ENCODE measurements around the gene CXCL16.

Gene CXCL16

DNA sequence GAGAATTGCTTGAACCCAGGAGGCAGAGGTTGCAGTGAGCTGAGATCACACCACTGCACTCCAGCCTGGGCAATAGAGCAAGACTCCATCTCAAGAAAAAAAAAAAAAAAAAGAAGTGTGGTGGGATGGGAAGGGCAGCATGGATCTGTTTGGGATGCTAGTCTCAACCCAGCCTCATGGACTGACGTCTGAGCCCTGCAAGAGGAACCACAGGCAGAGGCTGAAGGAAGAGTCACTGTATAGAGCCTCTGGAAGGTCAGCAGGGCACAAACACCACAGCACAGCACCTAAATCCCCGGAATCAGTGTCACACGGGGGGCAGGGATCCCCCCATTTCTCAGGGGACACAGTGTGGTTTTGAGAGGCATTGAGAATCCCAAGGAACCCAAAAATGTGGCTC lies 10.9 kb upstream of the CXCL16 start:
- DNase-seq, result no peak

DNA sequence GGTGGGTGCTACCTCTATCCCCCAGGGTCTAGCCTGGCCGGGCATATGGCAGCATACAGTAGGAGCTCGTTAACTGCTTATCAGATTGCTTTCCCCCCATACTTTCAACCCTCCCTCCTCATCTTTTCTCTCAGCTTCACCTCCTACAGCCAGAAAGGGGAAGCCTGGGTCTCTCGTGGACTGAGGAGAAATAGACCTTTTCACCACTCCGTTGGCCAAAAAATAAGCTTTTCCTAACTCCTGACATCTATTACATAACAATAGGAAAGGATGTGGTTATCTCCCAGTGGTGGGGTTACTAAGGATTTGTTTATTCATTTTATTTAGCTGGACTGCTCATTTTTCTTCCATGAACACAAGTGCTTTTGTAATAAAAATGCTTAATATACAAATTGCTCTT lies 9.0 kb upstream of the CXCL16 start:
- no peak for DNase-seq

DNA sequence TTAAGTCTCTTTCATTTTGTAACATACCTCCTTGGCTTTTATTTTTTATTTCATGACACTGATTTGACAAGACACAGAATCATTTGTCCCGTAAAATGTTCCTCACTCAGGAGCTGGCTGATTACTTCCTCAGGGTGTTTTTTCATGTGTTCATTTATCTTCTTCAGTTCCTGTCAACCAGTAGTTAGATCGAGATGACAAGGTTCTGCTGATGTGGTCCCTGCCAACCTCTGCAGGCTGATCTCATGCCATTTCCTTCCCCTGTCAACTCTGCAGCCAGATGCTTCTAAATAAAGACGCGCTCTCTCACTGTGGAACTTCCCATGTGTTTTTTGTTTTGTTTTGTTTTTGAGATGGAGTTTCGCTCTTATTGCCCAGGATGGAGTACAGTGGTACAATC lies 8.1 kb upstream of the CXCL16 start:
- DNase-seq, result no peak

DNA sequence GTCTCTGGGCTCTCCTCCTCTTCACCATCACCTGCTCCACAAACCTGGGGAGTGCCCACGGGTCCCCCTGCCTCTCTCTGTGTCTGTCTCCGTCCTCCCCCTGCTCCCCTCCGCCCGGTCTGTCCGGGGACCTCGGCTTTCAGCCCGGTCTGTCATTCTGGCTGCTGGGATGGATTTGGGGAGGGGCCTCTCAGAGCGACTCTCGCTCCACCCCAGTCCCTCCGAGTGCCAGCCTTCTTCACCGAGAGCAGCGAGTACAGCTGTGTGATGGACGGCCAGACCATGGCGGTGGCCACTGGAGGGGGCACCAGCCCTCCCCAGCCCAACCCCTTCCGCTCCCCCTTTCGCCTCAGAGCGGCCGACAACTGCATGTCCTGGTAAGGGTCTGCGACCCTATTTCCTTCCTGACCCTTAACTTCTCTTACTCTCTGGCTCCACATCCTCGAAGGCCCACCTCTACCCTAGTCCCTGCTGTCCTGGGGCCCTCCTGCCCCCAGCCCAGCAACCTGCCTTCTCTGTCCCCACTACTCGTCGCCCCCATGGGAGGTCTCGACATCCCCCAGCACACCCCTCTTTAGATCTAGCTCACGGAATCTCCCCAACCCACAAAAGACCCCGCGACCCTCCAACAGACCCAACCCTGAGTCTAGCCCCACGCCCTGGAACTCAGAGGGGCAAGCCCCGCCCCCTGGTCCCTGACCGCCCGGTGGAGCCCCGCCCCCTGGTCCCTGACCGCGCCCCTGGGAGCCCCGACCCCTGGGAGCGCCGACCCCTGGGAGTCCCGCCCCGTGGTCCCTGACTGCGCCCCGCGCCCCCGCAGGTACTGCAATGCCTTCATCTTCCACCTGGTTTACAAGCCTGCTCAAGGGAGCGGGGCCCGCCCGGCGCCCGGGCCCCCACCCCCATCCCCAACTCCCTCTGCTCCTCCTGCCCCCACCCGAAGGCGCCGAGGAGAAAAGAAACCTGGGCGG lies 5.6 kb upstream of the CXCL16 start:
- no peak for DNase-seq

DNA sequence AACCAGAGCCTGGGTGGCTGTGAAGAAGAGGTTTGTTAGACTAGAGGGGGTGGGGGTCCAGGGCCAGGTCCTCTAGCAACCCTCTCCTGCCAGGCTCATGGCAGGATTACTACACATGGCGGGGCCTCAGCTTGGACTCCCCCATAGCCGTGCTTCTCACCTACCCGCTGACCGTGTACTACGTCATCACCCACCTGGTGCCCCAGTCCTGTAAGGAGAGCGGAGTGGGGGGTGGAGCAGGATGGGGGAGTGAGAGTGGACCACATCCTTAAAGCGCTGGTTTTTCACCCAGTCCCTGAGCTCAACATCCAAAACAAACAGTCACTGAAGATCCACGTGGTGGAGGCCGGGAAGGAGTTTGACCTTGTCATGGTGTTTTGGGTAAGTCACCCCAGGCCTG lies 4.2 kb upstream of the CXCL16 start:
- no peak for DNase-seq

DNA sequence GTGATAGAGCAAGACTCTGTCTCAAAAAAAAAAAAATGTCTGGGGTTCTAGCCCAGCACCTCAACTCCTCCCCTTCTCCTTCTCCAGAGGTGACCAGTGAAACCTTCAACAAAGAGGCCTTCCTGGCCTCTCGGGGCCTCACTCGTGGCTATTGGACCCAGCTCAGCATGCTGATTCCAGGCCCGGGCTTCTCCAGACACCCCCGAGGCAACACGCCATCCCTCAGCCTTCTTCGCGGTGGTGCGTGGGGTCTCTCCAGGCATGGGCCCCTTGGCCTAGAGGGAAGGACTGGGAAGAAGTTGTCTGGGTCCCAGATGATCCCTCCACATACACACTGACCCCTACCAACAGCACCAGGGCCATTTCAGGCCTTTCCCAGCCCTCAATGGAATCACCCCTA lies 3.5 kb upstream of the CXCL16 start:
- no peak for DNase-seq

DNA sequence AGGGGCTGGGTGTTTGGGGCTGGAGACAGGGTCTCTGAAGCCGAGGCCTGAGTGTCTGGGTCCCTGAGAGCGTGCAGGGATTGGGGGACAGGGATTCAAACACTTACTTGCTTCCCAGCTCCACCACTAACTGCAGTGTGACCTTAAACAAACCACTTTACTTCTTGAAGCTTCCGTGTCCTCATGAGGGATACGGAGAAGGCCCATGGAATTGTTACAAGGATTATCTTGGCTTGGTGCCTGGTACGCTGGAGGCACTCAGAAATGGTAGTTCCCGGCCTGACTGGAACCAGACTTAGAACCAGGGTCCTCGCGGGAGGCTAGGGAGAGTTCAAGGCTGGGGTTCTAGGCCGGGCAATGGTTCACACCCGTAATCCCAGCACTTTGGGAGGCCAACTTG lies 2.9 kb upstream of the CXCL16 start:
- DNase-seq, result no peak

DNA sequence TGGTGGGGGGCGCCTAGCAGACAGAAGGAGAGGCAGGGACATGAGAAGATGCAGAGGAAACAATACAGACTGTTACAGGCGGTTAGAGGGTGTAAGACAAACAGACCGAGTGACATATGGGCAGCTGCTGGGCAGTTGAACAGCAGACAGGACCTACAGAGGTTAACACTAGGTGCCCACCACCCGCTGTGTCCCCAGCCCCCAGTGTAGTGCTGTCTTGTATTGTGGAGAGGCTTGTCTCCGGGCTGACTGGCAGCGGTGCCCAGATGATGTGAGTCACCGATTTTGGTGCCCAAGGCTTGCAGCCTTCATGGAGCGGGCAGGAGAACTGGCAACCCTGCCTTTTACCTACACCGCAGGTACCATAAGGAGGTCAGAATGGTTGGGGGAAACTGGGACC lies 2.4 kb upstream of the CXCL16 start:
- no peak for DNase-seq

DNA sequence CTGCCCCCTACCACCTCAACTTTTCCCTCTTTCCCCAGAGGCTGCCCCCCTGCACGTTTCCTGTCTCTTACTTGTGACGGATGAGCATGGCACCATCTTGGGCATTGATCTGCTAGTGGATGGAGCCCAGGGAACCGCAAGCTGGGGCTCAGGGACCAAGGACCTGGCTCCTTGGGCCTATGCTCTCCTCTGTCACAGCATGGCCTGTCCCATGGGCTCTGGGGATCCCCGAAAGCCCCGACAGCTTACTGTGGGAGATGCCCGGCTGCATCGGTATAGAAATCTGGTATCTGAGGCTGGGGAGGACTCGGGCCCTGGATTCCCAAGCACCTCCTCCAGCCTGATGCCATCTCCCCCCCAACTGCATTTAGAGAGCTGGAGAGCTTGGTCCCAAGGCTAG lies 1.8 kb upstream of the CXCL16 start:
- DNase-seq, result no peak

DNA sequence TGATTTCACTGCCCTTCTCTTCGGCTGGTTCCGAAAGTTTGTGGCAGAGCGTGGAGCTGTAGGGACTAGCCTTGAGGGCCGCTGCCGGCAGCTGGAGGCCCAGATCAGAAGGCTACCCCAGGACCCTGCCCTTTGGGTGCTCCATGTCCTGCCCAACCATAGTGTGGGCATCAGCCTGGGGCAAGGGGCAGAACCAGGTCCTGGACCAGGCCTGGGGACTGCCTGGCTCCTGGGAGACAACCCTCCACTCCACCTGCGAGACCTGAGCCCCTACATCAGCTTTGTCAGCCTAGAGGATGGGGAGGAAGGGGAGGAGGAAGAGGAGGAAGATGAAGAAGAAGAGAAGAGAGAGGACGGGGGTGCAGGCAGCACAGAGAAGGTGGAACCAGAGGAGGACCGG lies 856 bp upstream of the CXCL16 start:
- DNase-seq, result no peak

DNA sequence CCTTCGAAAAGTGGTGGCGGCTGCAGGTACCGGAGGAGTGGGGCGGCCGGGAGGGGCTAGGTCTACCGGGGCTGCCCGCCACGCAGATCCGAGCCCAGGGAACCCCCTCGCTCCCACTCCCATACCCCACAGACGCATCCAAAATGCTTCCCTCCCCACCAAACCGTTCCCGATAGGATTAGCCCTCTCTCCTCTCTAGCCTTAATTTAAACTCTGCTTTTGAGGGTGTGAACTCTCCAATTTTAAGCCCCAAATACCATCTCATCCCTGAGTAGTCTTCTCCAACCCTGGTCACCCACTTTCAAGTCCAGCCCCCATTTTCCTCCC lies 260 bp upstream of the CXCL16 start:
- DNase-seq, result no peak

DNA sequence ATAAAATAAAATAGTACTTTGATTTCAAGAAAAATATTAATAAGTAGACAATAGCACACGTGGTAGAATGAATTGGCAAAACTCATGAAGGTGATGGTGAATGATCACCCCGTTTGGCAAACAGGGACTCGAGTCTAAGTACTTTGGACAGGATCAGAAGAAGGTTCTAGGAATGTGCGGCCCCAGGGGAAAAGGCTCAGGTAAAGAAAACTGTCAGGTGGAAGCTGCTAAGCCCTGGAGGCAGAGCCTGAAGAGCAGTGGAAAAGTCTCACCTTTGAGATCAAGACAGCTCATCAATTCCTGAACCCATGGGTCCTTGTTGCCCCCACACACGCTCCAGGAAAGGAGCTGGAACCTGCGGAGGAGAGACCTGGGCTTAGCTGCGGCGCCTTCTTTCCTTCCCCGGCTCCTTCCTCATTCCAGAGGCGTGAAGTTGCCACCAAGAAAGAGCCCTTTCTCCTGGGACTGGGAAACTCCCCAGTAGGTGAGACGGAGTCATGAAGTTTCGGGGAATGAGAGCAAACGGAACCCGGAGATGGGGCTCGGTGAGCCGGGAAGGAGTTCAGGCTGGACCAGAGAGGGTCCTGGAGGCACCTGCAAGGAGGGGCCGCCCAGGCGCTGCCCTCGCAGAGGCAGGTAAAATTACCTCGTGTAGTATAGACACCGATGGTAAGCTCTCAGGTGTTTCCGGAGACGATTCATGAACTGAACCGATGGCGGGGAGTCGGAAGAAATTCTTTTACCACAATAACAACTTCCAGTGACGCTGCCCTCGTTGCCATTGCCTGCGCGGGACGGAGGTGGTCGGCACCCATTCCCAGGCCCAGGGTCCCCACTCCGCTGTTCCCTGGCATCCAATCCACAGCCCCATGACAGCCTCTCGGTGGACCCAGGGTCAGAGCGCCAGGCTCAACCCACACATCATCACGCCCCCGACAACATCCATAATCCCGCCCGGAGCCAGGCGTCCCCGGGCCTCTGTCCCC lies 1.3 kb downstream of the CXCL16 start:
- DNase-seq, result no peak

DNA sequence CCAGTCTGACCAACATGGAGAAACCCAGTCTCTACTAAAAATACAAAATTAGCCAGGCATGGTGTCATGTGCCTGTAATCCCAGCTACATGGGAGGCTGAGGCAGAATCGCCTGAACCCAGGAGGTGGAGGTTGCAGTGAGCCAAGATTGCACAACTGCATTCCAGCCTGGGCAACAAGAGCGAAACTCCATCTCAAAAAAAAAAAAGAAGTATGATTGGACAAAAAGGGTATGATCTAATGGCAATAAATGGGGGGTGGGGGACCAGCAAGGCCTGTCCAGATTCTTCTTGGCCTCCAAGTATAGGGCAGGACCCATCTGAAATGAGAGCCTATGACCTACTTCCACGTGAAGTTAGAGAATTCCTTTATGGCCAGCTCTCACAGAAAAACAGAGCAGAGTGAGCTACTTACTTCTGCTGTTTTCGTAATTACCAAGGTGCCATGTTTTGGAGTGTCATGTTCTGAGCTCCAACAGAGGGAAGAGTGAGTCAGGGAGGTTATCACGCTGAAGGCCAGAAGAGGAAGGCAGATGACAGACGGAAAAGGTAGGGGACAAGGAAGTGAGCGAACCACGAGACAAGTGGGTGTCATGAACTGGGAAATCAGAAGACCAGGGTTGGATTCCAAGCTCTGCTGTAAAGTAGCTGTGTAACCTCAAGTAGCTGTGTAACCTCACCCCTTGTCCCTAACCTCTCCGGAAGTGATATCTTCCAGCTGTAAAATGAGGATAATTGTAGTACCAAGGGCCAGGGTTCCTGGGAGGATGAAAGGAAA lies 3.7 kb downstream of the CXCL16 start:
- DNase-seq, result no peak

DNA sequence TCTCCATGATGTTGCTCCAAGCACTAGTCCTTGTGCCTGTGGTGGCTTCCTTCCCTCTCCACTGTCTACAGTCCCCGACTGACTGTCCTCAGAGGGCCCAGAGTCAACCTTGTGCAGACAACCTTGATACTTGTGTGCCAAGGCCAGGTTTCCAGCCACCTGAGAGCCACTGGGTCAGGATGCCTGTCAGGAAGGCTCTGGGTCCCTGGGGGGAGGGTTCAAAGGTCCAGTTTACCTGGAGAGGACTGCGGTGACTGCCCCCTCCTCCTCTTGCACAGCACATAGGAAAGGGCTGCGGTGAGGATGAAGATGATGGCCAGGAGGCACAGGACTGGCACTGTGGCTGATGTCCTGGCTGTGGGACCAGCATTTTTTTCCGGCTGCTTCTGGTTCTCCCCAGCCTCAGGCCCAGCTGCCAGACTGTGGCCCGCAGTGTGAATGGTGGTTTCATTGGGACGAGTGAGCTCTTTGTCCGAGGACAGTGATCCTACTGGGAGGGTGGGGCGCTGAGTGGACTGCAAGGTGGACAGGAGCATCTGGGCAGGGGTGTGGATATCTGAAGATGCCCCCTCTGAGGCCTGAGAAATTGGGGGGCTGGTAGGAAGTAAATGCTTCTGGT lies 4.8 kb downstream of the CXCL16 start:
- no peak for DNase-seq

DNA sequence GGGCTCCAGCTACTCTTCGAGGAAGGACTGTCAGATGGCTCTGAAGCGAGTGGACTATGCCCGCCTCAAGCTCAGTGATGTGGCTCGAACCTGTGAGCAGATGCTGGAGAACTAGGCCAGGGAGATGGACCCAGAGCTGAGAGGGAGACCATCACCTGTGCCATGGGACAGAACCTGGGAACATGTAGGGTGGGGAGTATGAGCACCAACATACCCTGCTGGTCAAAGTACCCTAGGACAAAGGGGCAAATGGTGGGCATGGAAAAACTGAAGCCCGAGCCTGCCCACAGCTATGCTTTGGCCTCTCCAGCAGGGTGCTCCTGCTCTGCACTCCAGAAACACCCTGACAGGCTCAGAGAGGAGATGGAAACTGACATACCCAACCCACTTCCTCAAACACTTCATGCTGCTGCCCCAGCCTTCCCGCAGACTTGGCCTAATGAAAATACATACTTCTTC lies 6.6 kb downstream of the CXCL16 start:
- no peak for DNase-seq

DNA sequence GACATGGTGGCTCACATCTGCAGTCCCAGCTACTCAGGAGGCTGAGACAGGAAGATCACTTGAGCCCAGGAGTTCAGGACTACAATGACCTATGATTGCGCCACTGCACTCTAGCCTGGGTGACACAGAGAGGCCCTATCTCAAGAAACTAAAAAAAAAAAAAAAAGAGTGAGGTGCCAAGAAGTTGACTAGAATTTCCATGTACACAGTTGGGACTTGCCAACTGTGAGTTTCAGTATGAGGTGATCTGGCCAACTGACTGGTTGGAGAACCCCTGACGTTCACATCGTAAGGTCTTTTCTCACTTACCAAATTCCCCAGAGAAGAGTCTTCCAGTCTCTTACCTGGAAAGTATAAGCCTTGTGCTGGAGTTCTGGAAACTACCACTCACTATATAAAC lies 11.6 kb downstream of the CXCL16 start:
- DNase-seq, result no peak

DNA sequence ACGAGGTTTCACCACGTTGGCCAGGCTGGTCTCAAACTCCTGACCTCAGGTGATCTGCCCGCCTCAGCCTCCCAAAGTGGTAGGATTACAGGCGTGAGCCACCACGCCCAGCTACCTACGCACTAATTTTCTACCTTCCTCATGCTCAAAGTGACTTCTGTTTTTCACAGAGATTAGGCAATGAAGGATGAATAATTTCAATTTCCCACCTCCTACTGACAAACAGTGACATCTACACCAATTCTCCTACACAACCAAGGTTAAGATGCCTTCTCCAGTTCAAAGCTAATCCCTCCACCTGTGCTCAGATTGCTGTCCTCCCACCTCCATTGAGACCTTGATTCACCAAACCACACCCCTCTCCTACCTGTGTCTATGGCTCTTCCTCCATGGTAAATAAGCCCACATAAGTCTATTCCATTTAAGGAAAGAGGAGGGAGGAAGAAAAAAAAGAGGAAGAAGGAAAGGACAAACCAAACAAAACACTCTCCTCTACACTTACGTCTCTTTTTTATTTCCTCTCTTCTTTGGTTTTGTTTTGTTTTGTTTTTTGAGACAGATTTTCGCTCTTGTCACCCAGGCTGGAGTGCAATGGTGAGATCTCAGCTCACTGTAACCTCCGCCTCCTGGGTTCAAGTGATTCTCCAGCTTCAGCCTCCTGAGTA lies 13.9 kb downstream of the CXCL16 start:
- DNase-seq, result no peak

DNA sequence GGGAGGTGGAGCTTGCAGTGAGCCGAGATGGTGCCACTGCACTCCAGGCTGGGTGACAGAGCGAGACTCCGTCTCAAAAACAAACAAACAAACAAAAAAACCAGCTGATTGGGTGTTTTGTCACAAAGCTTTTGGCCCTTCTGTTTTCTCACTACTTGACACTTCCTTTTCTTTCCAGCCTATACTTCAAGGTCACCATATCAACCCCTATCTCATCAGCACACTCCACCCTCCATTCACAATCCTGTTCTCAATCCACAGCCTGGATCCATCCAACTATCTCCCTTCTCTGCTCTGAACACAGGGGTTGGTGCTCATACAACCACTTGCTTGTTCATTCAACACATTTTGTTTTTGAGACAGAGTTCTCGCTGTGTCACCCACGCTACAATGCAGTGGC lies 15.1 kb downstream of the CXCL16 start:
- no peak for DNase-seq

DNA sequence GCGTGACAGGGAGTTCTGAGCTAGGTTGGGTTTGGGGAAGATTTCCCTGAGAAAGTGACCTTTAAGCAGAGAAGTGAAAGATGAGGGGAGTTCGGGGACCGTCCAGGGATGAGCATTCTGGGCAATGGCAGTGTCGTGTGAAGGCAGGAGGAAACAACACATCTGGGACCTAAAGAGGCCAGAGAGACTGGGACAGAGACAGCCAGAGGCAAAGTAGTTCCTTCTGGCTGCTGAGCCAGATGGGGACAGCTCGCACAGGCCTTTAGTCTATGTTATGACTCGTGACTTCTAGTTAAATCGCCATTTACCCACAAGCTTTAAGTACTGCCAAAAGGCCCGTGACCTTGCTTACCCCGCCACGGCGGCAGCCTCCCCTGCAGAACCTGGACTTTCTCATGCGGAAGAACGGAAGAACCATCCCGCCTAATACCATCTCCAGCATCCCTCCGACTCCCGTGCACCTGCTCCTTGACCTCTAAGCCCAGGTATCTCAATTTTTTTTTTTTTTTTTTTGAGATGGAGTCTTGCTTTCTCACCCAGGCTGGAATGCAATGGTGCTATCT lies 17.0 kb downstream of the CXCL16 start:
- no peak for DNase-seq

DNA sequence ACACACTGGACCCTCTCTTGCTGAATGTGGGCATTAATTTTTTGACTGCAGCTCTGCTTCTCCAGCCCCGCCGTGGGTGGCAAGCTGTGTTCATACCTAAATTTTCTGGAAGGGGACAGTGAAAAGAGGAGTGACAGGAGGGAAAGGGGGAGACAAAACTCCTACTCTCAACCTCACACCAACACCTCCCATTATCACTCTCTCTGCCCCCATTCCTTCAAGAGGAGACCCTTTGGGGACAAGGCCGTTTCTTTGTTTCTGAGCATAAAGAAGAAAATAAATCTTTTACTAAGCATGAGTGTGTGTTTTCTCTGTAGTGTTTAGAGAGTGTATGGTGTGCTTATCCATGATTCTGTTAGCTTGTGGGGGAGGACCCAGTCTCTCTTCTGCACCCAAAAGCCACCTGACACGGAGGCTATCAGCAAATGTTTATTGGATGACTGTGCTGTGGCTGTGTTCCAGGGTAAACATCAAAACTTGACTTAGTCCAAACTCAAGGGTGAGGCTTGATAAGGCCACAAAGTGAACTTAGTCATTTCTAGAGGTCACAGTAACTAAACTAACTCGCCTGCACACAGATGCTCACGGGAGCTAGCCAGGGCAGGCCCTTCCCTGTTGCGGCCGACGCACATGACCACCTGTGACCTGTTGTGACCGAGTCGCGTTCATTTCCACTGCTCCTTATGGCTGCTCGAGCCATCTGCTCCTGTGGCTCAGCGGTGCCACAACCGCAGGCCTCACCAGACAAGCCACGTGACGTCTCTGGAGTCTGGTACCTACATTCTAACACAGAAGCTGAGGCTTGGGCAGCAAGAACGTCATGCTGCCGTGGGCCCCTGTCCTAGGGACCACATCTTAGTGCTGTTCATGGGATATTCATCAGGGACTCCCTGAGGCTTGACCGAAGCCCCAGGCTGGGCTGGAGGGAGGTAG lies 18.3 kb downstream of the CXCL16 start:
- no peak for DNase-seq

Data from activated CD4-positive, alpha-beta T cell treated with anti-CD3 and anti-CD28 coated beads for 4 hours (primary cell).